HG03442 (cell line): ENCODE measurements around the gene CACNA2D3.

Source experiments
- ATAC-seq: cut with Tn5 transposase; IDR thresholded peaks from one replicate; pipeline ENCODE4 v1.9.1; 2021; ENCODE audit warnings: mild to moderate bottlenecking, moderate library complexity; ENCODE audit not compliant: unreplicated experiment

Gene CACNA2D3

DNA sequence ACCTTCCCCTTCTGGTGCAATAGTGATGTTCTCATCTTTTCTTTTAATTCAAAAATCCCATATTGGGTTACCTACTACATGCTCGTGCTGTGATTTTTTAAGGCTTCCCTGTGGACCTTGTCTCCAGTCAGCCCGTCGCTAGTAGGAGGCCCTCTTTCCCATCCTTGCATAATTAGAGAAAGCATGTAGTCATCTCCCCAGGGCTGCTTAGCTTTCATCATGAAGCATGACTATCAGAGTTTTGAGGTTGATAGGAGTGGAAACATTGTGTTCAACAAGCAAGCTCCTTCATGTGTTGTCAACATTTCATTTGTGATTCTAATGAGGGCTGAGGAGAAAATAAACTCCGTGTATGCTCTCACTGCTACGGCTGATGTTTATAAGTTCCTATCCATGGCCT is 814.2 kb downstream of the CACNA2D3 start:
- no peak for ATAC-seq

DNA sequence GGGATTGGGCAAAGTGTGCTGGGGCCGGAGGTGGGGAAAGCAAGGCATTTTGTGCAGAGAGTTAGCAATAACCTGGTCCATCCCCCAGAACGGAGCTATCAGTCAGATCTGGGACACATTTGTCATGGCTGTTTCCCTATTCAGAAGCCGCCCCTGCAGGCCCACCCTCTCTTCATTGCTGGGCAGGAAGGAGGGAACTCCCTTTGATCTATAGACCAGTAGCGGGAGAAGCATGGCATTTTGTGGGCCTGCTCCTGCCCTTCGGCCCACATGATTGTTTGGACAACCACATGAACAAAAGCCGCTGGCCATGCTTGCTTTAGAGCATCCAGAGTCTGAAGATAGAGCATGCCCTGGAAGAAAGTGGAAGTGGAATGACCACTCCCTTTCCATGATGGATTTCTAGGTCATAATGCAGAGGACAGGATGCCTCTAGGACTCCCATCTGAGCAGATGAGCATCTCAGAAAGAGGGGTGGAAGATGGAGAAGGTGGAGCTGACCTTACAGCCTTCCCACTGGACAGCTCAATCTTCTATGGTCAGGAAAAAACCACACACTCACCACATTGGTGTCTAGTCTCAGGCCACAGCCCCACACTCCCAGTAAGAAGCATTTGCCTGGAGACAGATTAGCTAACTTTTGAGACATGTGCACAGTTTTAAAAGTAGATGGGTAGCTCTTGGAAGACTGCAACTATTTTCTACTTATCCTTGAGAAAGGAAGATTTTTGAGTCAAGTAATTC is 817.4 kb downstream of the CACNA2D3 start:
- ATAC-seq, result no peak

DNA sequence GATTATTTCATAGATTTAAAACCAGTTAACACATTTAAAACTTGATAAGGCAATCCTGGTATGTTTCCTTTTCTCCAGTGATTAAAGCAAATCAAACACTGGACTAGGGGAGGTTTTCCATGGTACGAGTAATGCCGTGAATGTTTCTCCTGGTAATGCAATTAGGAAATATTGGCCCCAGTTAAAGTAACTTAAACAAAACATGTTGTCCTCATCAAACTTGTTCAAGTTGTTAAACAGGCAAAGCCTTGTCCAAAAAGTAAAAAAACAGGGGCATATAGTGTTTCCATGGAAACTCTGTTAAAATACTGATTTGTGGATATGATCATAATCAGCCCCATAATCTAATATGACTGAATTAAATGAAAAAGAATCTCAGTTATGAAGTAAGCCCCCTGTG is 818.6 kb downstream of the CACNA2D3 start:
- ATAC-seq, result no peak

- ATAC-seq, result no peak
Measured at GRCh38 chr3:54941690-54942362, 819.5 kb downstream of the CACNA2D3 start.

DNA sequence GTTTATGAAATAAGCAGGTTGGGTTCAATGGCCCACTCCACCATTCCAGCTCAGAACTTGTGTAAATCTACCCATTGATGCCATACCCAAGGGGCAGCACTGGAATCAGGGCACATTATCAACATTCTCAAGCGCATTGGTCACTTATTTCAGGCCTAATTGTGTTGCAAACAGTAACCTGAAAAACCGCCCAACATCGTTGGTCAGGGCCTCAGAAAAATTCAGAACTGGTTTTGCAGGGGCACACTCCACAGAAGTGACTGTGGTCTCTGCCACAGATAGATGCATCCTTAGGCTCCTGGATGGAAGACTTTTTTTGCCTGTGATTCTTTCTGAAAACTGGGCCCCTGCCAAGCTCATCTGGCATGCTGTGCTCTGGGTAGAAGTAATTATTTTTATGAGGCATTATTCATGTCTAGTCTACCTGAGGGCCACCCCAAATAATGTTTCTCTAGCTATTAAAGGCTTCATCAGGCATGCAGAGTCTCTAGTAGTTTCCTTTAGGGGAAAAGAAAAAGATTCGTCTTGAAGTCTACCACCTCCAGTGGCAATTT is 827.2 kb downstream of the CACNA2D3 start:
- no peak for ATAC-seq

GRCh38 chr3:54950391-54951003 is 828.1 kb downstream of the CACNA2D3 start:
- ATAC-seq, result no peak

GRCh38 chr3:54951405-54951804 is 829.1 kb downstream of the CACNA2D3 start:
- no peak for ATAC-seq

DNA sequence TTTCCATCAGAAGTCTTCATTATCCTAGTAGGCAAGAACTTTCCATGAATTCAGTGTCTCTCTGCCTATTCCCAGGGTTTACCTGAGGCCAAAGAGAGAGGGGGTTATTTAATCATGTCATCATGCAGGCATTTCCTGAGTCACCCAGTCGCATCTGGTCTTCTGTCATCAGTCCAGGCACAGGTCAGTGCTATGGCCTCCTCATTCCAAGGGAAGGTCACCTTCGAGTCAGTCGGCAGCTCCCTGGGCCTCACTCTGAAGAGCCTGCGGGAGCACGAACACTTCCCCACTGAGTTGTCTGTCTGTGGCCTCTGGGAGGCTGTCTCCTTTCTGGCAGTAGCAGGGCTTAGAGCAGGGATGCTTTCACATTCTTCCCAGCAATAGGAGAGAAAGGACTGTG is 831.7 kb downstream of the CACNA2D3 start:
- no peak for ATAC-seq

DNA sequence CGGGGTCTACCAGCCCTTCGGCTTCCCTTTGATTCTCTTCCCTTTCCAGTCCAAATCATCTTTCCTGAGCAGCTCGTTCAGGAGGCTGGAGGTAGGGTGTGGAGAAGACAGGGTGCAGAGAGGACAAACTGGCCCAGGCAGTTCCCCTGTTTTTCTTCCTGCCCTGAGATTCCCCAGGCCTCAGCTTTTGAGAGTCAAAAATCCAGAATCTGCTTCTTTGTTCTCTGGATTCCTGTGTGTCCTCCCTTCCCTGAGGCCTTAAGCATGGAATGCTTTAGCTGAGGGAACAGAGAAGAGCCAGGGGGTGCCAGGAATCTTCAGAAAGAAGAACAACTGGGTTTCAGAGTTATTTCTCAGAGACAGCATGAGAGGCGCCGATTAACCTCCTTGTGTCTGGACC is 832.2 kb downstream of the CACNA2D3 start:
- no peak for ATAC-seq

DNA sequence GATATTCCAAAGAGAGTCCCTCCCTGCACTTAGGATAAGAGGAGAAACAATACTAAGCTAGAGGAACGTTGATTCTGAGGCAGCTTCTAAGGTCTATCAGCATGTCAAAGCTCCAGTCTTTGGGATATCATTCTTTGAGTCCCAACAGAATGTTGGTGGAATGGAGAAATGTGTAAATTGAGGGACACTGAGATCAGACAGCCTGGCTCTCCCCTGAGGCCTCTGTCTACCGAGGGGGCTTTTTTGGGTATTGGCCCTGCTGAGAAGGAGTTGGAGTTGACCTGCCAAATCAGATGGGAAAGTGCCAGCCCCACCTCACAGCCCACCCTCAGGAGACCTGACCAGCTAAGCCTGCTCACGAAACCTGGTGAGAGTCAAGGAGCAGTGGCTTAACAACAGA is 833.1 kb downstream of the CACNA2D3 start:
- no peak for ATAC-seq

GRCh38 chr3:54955941-54956340 is 833.6 kb downstream of the CACNA2D3 start:
- no peak for ATAC-seq

DNA sequence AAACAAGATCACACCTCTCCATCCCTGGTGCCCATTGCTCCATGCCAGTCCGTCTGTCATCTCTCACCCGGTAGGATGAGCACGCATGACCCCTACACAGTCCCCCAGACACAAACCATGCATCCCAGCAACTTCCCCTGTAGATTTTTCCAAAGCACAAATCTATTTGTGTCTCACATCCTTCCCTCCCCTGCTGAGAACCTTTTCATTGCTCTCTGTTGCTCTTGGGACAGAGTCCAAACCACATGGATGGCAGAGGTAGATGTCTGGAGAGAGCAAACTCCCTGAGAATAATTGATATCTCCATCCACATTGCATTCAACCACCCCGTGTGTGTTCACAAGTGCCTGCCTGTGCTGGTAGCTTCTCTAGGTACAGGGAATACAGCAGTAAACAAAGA is 835.4 kb downstream of the CACNA2D3 start:
- ATAC-seq, result no peak

DNA sequence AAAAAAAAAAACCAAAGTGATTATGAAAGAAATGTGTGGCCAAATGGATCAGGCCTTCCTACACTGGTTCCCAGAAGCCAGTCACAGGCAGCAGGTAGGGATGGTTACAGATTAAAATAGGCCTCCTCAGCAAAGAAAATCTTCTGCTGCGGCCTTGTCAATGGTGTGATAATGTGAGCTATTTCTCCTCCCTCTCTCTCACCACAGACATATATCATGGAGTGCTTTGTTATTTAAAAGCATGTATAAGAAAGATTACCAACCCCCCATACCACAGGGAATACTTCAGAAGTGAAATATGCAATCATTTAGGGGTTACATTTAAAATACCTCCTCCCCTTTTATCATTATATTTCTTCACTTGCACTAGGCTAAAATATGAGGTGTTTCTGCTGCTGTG is 837.7 kb downstream of the CACNA2D3 start:
- no peak for ATAC-seq

GRCh38 chr3:54960701-54961100 is 838.3 kb downstream of the CACNA2D3 start:
- ATAC-seq, result no peak

DNA sequence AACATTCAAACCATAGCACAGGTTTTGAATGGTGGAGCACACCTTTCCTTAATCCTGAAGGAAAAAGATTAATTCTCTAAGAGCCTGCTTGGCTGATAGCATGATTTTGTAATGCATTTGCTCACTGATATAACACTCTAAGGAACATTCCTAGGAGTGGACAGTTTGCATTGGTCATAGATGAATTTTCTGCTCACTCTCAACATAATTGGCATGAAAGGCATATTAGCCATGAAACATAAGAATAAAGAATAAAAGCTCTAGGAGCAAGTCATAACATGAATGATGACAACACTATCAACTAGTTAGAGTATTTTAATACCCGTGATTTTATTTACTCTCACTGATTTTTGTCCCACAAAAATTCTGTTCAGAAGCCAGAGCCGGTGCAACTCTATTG is 839.8 kb downstream of the CACNA2D3 start:
- ATAC-seq, result no peak

- ATAC-seq, result no peak
Measured at GRCh38 chr3:54963641-54964040, 841.3 kb downstream of the CACNA2D3 start.

DNA sequence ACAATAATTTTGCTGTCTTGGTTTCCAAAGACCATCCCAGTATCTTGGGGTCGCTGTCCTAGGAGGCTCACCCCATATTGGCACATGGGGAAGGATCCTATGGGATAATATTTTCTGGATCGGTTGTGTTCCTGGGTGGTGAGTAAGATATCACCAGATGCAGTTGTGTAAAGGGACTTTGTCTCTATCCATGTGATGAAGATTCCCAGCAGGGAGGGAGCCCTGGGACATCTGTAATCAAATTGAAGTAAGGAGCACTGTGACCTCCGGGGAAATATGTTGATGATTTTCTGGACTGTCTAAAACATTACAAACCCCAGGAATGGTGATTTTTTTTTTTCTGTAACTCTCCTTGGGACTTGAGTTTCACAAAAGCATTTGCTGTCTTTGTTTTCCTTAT is 841.7 kb downstream of the CACNA2D3 start:
- ATAC-seq, result no peak

DNA sequence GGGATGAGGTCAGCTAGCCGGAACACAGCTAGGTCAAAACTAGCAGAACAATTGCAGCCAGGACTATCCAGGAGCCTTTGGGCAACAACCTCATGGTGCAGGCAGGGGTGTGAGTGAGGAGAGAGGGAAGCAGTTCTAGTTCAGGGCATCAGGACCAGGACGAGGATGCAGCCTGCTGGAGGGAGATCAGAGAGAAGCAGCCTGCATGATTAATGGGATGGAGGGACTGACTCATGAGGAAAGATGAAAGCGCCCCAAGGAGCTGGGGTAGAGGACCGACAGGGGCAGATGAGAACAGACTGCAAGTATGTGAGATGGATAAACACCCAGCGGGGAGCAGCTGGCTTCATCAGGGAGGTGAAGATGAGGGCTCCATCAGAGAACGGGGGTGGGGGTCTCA is 843.4 kb downstream of the CACNA2D3 start:
- no peak for ATAC-seq

- no peak for ATAC-seq
Measured at GRCh38 chr3:54966979-54967378, 844.6 kb downstream of the CACNA2D3 start.

DNA sequence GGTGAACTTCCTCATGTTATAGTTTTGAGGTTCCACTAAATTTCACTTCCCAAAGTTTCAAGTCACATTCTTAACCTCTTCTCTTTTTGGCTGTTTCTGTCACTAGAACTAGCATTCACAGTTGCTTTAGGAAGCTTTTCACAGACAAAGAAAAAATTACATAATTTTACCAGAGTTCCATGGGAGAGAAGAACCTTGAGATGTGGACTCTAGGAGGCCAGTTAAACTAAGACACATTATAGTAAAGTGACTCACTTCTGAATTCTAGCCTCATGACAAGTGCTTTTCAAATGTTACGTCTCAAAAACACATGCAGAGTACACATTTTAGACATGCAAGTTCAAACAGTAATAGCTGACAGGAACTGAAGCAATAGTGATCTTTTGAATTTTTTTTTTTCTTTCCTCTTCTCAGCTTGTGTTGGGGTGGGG is 845.4 kb downstream of the CACNA2D3 start:
- ATAC-seq, result no peak

DNA sequence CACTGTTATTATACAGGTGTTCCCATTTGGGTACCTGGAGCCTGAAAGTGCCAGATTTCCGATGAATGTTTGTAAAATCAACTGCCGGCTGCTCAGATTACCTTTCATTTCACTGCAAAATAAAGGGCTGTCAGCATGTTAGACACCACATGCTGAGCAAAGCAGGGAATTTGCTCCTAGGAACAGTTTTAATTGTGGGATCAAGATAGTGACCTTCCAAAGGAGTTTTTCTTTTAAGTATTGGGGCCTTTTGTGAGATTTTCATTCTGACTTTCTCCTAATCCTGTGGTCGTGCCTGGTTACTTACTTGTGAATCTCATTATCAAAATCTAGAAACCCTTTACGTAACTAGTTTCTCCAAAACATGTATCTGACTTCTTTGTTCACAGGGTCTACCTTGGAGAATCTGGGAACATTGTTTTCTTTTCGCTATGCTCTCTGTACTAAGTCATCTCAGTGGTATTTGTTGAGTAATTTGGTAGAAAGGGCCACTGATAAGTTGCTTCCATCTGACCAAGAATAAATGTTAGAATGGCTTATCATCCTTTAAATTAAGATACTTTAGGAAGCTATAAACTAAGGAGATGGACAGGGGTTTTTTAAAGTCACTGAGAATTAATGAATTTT is 846.3 kb downstream of the CACNA2D3 start:
- no peak for ATAC-seq
